H1 (cell line): Measurements from ENCODE around the gene BCO1.

Source experiments
- EGR1 ChIP-seq: IDR thresholded peaks from 2 replicates; pipeline ENCODE4 v1.6.1; 2011; ENCODE audit warnings: low read depth, low read length, borderline replicate concordance
- EZH2 ChIP-seq: fragments of 200-600 bp; sonication (generic); IDR thresholded peaks from 2 replicates; pipeline ENCODE4 v1.7.1; 2012; ENCODE audit warnings: low read depth, mild to moderate bottlenecking, moderate library complexity, low read length, inconsistent platforms; ENCODE audit not compliant: severe bottlenecking
- GABPA ChIP-seq: IDR thresholded peaks from 2 replicates; pipeline ENCODE4 v1.6.1; 2011; ENCODE audit warnings: mild to moderate bottlenecking, low read length, moderate library complexity, borderline replicate concordance; ENCODE audit not compliant: insufficient read depth
- HDAC2 ChIP-seq, 2 experiments: fragments of 300-600 bp in 1 of 2; sonication (generic) in 1 of 2; IDR thresholded peaks; 2 replicates each; pipeline ENCODE4 v1.6.1; 2011 to 2012; ENCODE audit warnings: low read depth in 2 of 2, low read length in 2 of 2, mild to moderate bottlenecking in 2 of 2, moderate library complexity in 2 of 2, borderline replicate concordance in 1 of 2, inconsistent platforms in 1 of 2
- POLR2A ChIP-seq, 2 experiments: IDR thresholded peaks; 1 replicate in 1 of 2; 2 replicates in 1 of 2; pipeline ENCODE4 v1.6.1; 2011; ENCODE audit warnings: low read depth in 2 of 2, low read length in 2 of 2, mild to moderate bottlenecking in 2 of 2; ENCODE audit errors: control extremely low read depth in 1 of 2
- POLR2AphosphoS5 ChIP-seq: IDR thresholded peaks from 2 replicates; pipeline ENCODE4 v1.6.1; 2011; ENCODE audit warnings: low read depth, low read length
- SP4 ChIP-seq: IDR thresholded peaks from 2 replicates; pipeline ENCODE4 v1.6.1; 2012; ENCODE audit warnings: low read length, inconsistent platforms
- TCF12 ChIP-seq: IDR thresholded peaks from 2 replicates; pipeline ENCODE4 v1.6.1; 2011; ENCODE audit warnings: low read depth, mild to moderate bottlenecking, low read length
- YY1 ChIP-seq: IDR thresholded peaks from 2 replicates; pipeline ENCODE4 v1.6.1; 2011; ENCODE audit warnings: low read depth, mild to moderate bottlenecking, low read length
- TF ChIP-seq, protein P1 (sequence below), 3 experiments: IDR thresholded peaks; 1 replicate in 2 of 3; 2 replicates in 1 of 3; pipeline versions ENCODE4 v1.5.1 to v1.6.1; 2011; ENCODE audit warnings: low read length in 3 of 3, mild to moderate bottlenecking in 3 of 3, inconsistent platforms in 2 of 3, low read depth in 1 of 3, moderate library complexity in 1 of 3; ENCODE audit not compliant: insufficient read depth in 1 of 3; ENCODE audit errors: control extremely low read depth in 1 of 3

DNA sequence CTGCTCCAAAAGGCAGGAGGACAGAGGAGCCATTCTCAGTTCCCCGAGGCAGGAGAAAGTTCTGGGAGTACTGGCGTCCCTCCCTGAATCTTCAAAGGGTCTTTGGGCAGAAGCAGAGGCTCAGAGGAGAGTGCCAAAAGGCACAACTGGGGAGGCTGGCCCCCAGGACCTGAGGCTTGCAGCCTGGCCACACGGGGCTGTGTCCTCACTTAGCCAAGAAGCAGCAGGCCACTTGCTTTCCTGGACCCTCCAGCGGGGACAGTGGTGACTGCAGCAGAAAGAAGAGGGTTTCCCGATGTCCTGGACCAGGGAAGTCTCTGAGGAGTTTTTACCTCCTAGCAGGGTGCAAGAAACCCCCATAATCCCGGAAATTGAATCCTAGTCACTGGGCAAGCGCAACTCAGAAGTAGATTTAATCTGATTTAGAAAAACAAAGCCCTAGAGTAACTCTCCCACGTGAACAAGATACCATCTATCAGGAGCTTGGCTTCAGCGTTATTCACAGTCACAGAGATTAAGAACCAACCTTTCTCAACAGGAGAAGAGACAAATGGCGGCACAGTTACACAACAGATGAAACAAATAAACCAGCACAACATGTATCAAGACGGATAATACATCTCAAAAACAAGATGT is 25.5 kb upstream of the BCO1 start:
- no peak for TF ChIP-seq EZH2
- TF ChIP-seq YY1, result no peak
- TF ChIP-seq, protein P1, sequence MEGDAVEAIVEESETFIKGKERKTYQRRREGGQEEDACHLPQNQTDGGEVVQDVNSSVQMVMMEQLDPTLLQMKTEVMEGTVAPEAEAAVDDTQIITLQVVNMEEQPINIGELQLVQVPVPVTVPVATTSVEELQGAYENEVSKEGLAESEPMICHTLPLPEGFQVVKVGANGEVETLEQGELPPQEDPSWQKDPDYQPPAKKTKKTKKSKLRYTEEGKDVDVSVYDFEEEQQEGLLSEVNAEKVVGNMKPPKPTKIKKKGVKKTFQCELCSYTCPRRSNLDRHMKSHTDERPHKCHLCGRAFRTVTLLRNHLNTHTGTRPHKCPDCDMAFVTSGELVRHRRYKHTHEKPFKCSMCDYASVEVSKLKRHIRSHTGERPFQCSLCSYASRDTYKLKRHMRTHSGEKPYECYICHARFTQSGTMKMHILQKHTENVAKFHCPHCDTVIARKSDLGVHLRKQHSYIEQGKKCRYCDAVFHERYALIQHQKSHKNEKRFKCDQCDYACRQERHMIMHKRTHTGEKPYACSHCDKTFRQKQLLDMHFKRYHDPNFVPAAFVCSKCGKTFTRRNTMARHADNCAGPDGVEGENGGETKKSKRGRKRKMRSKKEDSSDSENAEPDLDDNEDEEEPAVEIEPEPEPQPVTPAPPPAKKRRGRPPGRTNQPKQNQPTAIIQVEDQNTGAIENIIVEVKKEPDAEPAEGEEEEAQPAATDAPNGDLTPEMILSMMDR (IDR thresholded peaks at IDR 0.05; ENCODE audit: control extremely low read depth in 1 of 3, insufficient read depth in 1 of 3, low read depth in 1 of 3, low read length in 3 of 3), result no peak
- no peak for TF ChIP-seq POLR2A (IDR thresholded peaks at IDR 0.05; ENCODE audit: control extremely low read depth in 1 of 2, low read depth in 2 of 2, low read length in 2 of 2)
- no peak for TF ChIP-seq POLR2AphosphoS5
- TF ChIP-seq GABPA, result no peak
- no peak for TF ChIP-seq EGR1
- TF ChIP-seq TCF12, result no peak
- TF ChIP-seq HDAC2 (IDR thresholded peaks at IDR 0.05; ENCODE audit: borderline replicate concordance in 1 of 2, low read depth in 2 of 2, low read length in 2 of 2), result no peak
- no peak for TF ChIP-seq SP4
